ENCODE data around the gene DGKI.

DGKI gene

GRCh38 chr7:137351941-137352340 is 494.8 kb downstream of the DGKI start:
- TF ChIP-seq CTCF (IDR thresholded peaks at IDR 0.05; ENCODE audit: low read depth, low read length, missing control alignments), result no peak
- in situ Hi-C loops (cut with HindIII; ENCODE audit: low pct_ligation_motif_present, low sequenced_read_pairs), result no loop called here
- DNase-seq, result no peak
- Histone ChIP-seq H3K27ac (no peak overlapping the region), H3K36me3 (replicated peaks) (no peaks in the 10 kb centered on the region), H3K4me3 (ENCODE audit: low read depth, low read length) (no peak overlapping the region), H3K27me3 (replicated peaks) (no peaks in the 10 kb centered on the region)

GRCh38 chr7:137345799-137346449 is 500.9 kb downstream of the DGKI start:
- in situ Hi-C loops (cut with HindIII; ENCODE audit: low pct_ligation_motif_present, low sequenced_read_pairs), result no loop called here
- TF ChIP-seq CTCF (IDR thresholded peaks at IDR 0.05; ENCODE audit: low read depth, low read length, missing control alignments), result no peak
- H3K27me3 ChIP-seq (replicated peaks), result no peaks in the 10 kb centered on the region
- H3K4me3 ChIP-seq (ENCODE audit: low read depth, low read length), result no peak overlapping the region
- no peak overlapping the region for H3K27ac ChIP-seq
- DNase-seq, result no peak
- H3K36me3 ChIP-seq (replicated peaks), result no peaks in the 10 kb centered on the region

GRCh38 chr7:137343281-137343841 is 503.4 kb downstream of the DGKI start, which contains the start of gene PTN:
TSS of gene PTN (minus strand) at chr7:137343733. CDS start at chr7:137254973, 88,760 bp downstream.
- no peak within 1 kb of the TSS for H3K27ac ChIP-seq
- no peak for TF ChIP-seq CTCF (IDR thresholded peaks at IDR 0.05; ENCODE audit: low read depth, low read length, missing control alignments)
- in situ Hi-C loops (cut with HindIII; ENCODE audit: low pct_ligation_motif_present, low sequenced_read_pairs), result no loop called here
- no peaks in the 10 kb centered on the region for H3K36me3 ChIP-seq (replicated peaks)
- DNase-seq, result peak; percentile 14
- H3K27me3 ChIP-seq (replicated peaks), result no peaks in the 10 kb centered on the region
- peak within 1 kb of the TSS; percentile 58 for H3K4me3 ChIP-seq (ENCODE audit: low read depth, low read length)

GRCh38 chr7:137342828-137343261 is 503.9 kb downstream of the DGKI start:
- H3K4me3 ChIP-seq (ENCODE audit: low read depth, low read length), result peak overlapping the region; percentile 58
- DNase-seq, result no peak
- H3K27me3 ChIP-seq (replicated peaks), result no peaks in the 10 kb centered on the region
- TF ChIP-seq CTCF (IDR thresholded peaks at IDR 0.05; ENCODE audit: low read depth, low read length, missing control alignments), result no peak
- H3K36me3 ChIP-seq (replicated peaks), result no peaks in the 10 kb centered on the region
- in situ Hi-C loops (cut with HindIII; ENCODE audit: low pct_ligation_motif_present, low sequenced_read_pairs), result no loop called here
- no peak overlapping the region for H3K27ac ChIP-seq

GRCh38 chr7:137342265-137342664 is 504.5 kb downstream of the DGKI start:
- H3K4me3 ChIP-seq (ENCODE audit: low read depth, low read length), result no peak overlapping the region
- H3K27me3 ChIP-seq (replicated peaks), result no peaks in the 10 kb centered on the region
- in situ Hi-C loops (cut with HindIII; ENCODE audit: low pct_ligation_motif_present, low sequenced_read_pairs), result no loop called here
- no peak for TF ChIP-seq CTCF (IDR thresholded peaks at IDR 0.05; ENCODE audit: low read depth, low read length, missing control alignments)
- H3K27ac ChIP-seq, result no peak overlapping the region
- no peak for DNase-seq
- no peaks in the 10 kb centered on the region for H3K36me3 ChIP-seq (replicated peaks)

All from brain microvascular endothelial cell (primary cell).